A549 (cell line): ENCODE results near the gene MYH14. TPM values are rescaled to one million over a fixed set of nuclear protein-coding genes. Genes with fewer than 3 reads are reported as not detected.

Experiments used
- ATAC-seq, 2 experiments: fragments of 200-7000 bp in 1 of 2; fragments of >200 bp in 1 of 2; cut with Nextera tagmentation in 1 of 2; cut with Tn5 transposase in 1 of 2; 3 replicates each; pipeline versions ENCODE4 v1.8.0 to v1.9.1; 2018 to 2020; ENCODE audit warnings: mild to moderate bottlenecking in 1 of 2, moderate library complexity in 1 of 2
- CTCF ChIA-PET: fragments of 300-600 bp; sonication (Branson Sonifier 250); formaldehyde crosslinking; extraction: SDS; loops from one replicate; lab custom pipeline; 2021; ENCODE audit warnings: antibody characterized with exemption, inconsistent platforms; lab: Yijun Ruan, JAX
- POLR2A ChIA-PET: fragments of 350-600 bp; formaldehyde crosslinking; extraction: SDS; loops from one replicate; lab custom pipeline; 2021; ENCODE audit warnings: antibody characterized with exemption, inconsistent platforms; lab: Yijun Ruan, JAX
- DNase-seq, 2 experiments: peaks; one replicate each; pipeline versions ENCODE4 v3.0.0 to v3.0.0-alpha.2; 2011 to 2016; ENCODE audit warnings: low read depth in 1 of 2, low spot score in 1 of 2
- FAIRE-seq: peaks from 2 replicates; lab custom pipeline; 2011; peaks lifted over from hg19 to GRCh38; lab: Jason Lieb, UNC
- H3K27ac ChIP-seq, 2 experiments: fragments of >200 bp; sonication (Bioruptor Twin); formaldehyde crosslinking; 3 replicates each; pipeline ENCODE4 v1.5.1; 2016 to 2017
- H3K4me1 ChIP-seq: fragments of >200 bp; sonication (Bioruptor Twin); formaldehyde crosslinking; 3 replicates; pipeline ENCODE4 v1.6.1; 2016
- H3K4me2 ChIP-seq: fragments of >200 bp; sonication (Bioruptor Twin); formaldehyde crosslinking; 3 replicates; pipeline ENCODE4 v1.6.1; 2016
- H3K4me3 ChIP-seq: fragments of >200 bp; sonication (Bioruptor Twin); formaldehyde crosslinking; 3 replicates; pipeline ENCODE4 v1.5.1; 2016
- H3K9me3 ChIP-seq: fragments of >200 bp; sonication (Bioruptor Twin); formaldehyde crosslinking; 3 replicates; pipeline ENCODE4 v1.6.1; 2016
- EHMT2 ChIP-seq: fragments of 200-600 bp; sonication (generic); IDR thresholded peaks from 2 replicates; pipeline ENCODE4 v1.6.1; 2016; ENCODE audit warnings: antibody characterized with exemption, low read depth, mild to moderate bottlenecking, moderate library complexity
- ESRRA ChIP-seq: fragments of 150-350 bp; IDR thresholded peaks from 2 replicates; pipeline ENCODE4 v1.6.1; 2014; ENCODE audit warnings: mild to moderate bottlenecking, low read length, borderline replicate concordance
- GATA3 ChIP-seq: IDR thresholded peaks from 2 replicates; pipeline ENCODE4 v1.6.1; 2012; ENCODE audit warnings: borderline replicate concordance
- HOXB13 ChIP-seq: fragments of 250-450 bp; sonication (Bioruptor Pico); IDR thresholded peaks from 2 replicates; pipeline ENCODE4 v1.5.0; 2020; ENCODE audit warnings: low read depth, mild to moderate bottlenecking, moderate library complexity
- HOXB5 ChIP-seq: fragments of 250-450 bp; sonication (Bioruptor Pico); IDR thresholded peaks from 2 replicates; pipeline ENCODE4 v1.5.0; 2020; ENCODE audit warnings: mild to moderate bottlenecking, moderate library complexity
- JUN ChIP-seq, 2 experiments: fragments of >200 bp; sonication (Bioruptor Twin); formaldehyde crosslinking; IDR thresholded peaks; 2 replicates in 1 of 2; 3 replicates in 1 of 2; pipeline ENCODE4 v1.6.1; 2016 to 2017
- MAZ ChIP-seq: fragments of 150-350 bp; IDR thresholded peaks from 2 replicates; pipeline ENCODE4 v1.6.1; 2014; ENCODE audit warnings: antibody characterized with exemption, low read depth, low read length, borderline replicate concordance
- NR3C1 ChIP-seq: fragments of >200 bp; sonication (Bioruptor Twin); formaldehyde crosslinking; IDR thresholded peaks from 3 replicates; pipeline ENCODE4 v1.6.1; 2017
- PHF8 ChIP-seq: fragments of 200-600 bp; sonication (generic); IDR thresholded peaks from 2 replicates; pipeline ENCODE4 v1.6.1; 2016; ENCODE audit warnings: low read depth, mild to moderate bottlenecking, antibody characterized with exemption, moderate library complexity, borderline replicate concordance
- POLR2A ChIP-seq: IDR thresholded peaks from 2 replicates; pipeline ENCODE4 v1.6.1; 2012; ENCODE audit warnings: mild to moderate bottlenecking, low read length
- SREBF2 ChIP-seq: fragments of 450-650 bp; IDR thresholded peaks from 2 replicates; pipeline ENCODE4 v1.6.1; 2014; ENCODE audit warnings: mild to moderate bottlenecking, moderate library complexity
- TFCP2L1 ChIP-seq: fragments of 250-450 bp; sonication (Bioruptor Pico); IDR thresholded peaks from 2 replicates; pipeline ENCODE4 v1.5.0; 2021; ENCODE audit warnings: mild to moderate bottlenecking
- TP53 ChIP-seq: fragments of 250-450 bp; sonication (Bioruptor Pico); IDR thresholded peaks from 2 replicates; pipeline ENCODE4 v1.5.0; 2021; ENCODE audit warnings: mild to moderate bottlenecking, moderate library complexity
- ZC3H11A ChIP-seq: fragments of 450-650 bp; IDR thresholded peaks from 2 replicates; pipeline ENCODE4 v1.6.1; 2014; ENCODE audit warnings: antibody characterized with exemption, mild to moderate bottlenecking
- ZFP36 ChIP-seq: fragments of 450-650 bp; IDR thresholded peaks from 2 replicates; pipeline ENCODE4 v1.6.1; 2014; ENCODE audit warnings: borderline replicate concordance; ENCODE audit not compliant: partially characterized antibody
- WGBS: methylation state at CpG from one replicate; pipeline ENCODE4 v1.1.6; 2017; ENCODE audit errors: missing lambda C conversion rate; 5-methylcytosine and 5-hydroxymethylcytosine counted together
- polyA plus RNA-seq, 4 experiments: library from polyadenylated mRNA; depleted of rRNA in 3 of 4; stranded (reverse); fragments of >200 nt; fragmentation: RNase III in 1 of 4; extraction: RNeasy Plus Mini Kit Qiagen cat#74134 plus additional on column Dnase treatment in 1 of 4; gene quantifications; 2 replicates in 3 of 4; 3 replicates in 1 of 4; pipeline ENCODE4 v1.2.3, GENCODE V29; 2011 to 2017
- TF ChIP-seq, protein P1 (sequence below): fragments of 450-650 bp; IDR thresholded peaks from 2 replicates; pipeline ENCODE4 v1.6.1; 2014; ENCODE audit warnings: antibody characterized with exemption
- TF ChIP-seq, protein P2 (sequence below): IDR thresholded peaks from 2 replicates; pipeline ENCODE4 v1.6.1; 2012
- TF ChIP-seq, protein P3 (sequence below): fragments of 150-350 bp; IDR thresholded peaks from 2 replicates; pipeline ENCODE4 v1.6.1; 2014; ENCODE audit warnings: low read depth, mild to moderate bottlenecking, low read length
- TF ChIP-seq, protein P4 (sequence below): fragments of >200 bp; sonication (Bioruptor Twin); formaldehyde crosslinking; IDR thresholded peaks from 3 replicates; pipeline ENCODE4 v1.6.1; 2016
- TF ChIP-seq, protein P5 (sequence below): fragments of >200 bp; sonication (Bioruptor Twin); formaldehyde crosslinking; IDR thresholded peaks from 3 replicates; pipeline ENCODE4 v1.5.1; 2016
- TF ChIP-seq, protein P6 (sequence below): fragments of 250-450 bp; sonication (Bioruptor Pico); IDR thresholded peaks from 2 replicates; pipeline ENCODE4 v1.5.0; 2021; ENCODE audit warnings: mild to moderate bottlenecking, moderate library complexity, borderline replicate concordance
- TF ChIP-seq, protein P7 (sequence below): fragments of 200-600 bp; sonication (generic); IDR thresholded peaks from 2 replicates; pipeline ENCODE4 v1.6.1; 2016; ENCODE audit warnings: antibody characterized with exemption, mild to moderate bottlenecking, moderate library complexity

The MYH14 gene
- polyA plus RNA-seq, 2 of the 4 experiments (the other 2 are of a cell fraction): 4.0 to 7.0 TPM

DNA sequence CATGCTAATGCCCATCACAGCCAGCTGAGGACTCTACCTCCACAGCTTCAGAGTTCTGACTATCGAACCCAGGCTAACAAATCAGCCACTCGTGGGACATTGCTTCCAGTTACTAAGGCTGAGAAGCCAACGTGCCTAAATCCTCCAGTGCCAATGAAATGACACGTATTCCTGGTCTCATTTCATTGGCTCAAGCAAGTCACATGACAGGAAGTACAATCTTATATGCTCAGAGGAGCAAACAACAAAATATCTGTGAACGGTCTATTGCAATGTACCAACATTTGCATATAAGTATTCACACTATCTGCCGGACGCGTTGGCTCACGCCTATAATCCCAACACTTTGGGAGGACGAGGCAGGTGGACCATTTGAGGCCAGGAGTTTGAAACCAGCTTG lies 27.5 kb upstream of the MYH14 start:
- TF ChIP-seq, protein P1, sequence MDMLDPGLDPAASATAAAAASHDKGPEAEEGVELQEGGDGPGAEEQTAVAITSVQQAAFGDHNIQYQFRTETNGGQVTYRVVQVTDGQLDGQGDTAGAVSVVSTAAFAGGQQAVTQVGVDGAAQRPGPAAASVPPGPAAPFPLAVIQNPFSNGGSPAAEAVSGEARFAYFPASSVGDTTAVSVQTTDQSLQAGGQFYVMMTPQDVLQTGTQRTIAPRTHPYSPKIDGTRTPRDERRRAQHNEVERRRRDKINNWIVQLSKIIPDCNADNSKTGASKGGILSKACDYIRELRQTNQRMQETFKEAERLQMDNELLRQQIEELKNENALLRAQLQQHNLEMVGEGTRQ: peak; percentile 63
- TF ChIP-seq TFCP2L1 (CRISPR knock-in tag): no peak
- H3K27ac ChIP-seq: no peak overlapping the region
- H3K9me3 ChIP-seq: no peaks in the 10 kb centered on the region
- H3K4me3 ChIP-seq: no peak overlapping the region
- DNase-seq: peak in 1 of 2 experiments; percentile 36
- CTCF ChIA-PET: interaction anchor here (4.8 kb wide), 1 partner anchor 28 kb away, joined by 15 read pairs; no protein-coding TSS in a partner anchor
- POLR2A ChIA-PET: no interaction called here
- H3K4me1 ChIP-seq: peaks cover 4% of the 10 kb centered on the region; the same call in 2 of the 3 replicates
- no peak for FAIRE-seq
- no peak; a peak in 1 of 6 replicates for ATAC-seq
- 71% methylated on average over 10 of the region's 10 CpGs for WGBS
- no peak overlapping the region for H3K4me2 ChIP-seq

DNA sequence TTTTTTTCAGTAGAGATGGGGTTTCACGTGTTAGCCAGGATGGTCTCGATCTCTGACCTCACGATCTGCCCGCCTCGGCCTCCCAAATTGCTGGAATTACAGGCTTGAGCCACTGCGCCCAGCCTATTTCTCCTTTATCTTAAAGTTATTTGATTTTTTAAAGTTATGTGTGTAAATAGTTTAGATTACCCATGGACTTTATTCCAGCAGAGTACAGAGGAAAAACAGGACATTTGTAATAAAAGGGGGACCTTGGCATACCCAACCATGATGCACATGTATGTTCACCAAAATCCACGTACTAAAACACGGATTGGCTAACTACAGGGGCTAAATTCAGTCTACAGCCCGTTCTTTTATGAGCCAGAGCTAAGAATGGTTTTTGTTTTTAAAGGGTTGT lies 26.6 kb upstream of the MYH14 start:
- Histone ChIP-seq H3K9me3 (no peaks in the 10 kb centered on the region), H3K4me2 (no peak overlapping the region), H3K4me3 (no peak overlapping the region), H3K4me1 (peaks cover 4% of the 10 kb centered on the region; the same call in 2 of the 3 replicates), H3K27ac (no peak overlapping the region)
- TF ChIP-seq JUN (IDR thresholded peaks at IDR 0.05) (no peak), ZC3H11A (no peak), ZFP36 (no peak), POLR2A (no peak), EHMT2 (no peak), PHF8 (no peak), SREBF2 (no peak), NR3C1 (no peak), TP53 (no peak), HOXB13 (CRISPR knock-in tag) (no peak), ESRRA (no peak), HOXB5 (CRISPR knock-in tag) (no peak), MAZ (no peak), GATA3 (no peak)
- TF ChIP-seq, protein P2, sequence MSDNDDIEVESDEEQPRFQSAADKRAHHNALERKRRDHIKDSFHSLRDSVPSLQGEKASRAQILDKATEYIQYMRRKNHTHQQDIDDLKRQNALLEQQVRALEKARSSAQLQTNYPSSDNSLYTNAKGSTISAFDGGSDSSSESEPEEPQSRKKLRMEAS: no peak
- TF ChIP-seq, protein P3, sequence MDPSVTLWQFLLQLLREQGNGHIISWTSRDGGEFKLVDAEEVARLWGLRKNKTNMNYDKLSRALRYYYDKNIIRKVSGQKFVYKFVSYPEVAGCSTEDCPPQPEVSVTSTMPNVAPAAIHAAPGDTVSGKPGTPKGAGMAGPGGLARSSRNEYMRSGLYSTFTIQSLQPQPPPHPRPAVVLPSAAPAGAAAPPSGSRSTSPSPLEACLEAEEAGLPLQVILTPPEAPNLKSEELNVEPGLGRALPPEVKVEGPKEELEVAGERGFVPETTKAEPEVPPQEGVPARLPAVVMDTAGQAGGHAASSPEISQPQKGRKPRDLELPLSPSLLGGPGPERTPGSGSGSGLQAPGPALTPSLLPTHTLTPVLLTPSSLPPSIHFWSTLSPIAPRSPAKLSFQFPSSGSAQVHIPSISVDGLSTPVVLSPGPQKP: no peak
- TF ChIP-seq, protein P4, sequence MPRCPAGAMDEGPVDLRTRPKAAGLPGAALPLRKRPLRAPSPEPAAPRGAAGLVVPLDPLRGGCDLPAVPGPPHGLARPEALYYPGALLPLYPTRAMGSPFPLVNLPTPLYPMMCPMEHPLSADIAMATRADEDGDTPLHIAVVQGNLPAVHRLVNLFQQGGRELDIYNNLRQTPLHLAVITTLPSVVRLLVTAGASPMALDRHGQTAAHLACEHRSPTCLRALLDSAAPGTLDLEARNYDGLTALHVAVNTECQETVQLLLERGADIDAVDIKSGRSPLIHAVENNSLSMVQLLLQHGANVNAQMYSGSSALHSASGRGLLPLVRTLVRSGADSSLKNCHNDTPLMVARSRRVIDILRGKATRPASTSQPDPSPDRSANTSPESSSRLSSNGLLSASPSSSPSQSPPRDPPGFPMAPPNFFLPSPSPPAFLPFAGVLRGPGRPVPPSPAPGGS: no peak
- TF ChIP-seq, protein P5, sequence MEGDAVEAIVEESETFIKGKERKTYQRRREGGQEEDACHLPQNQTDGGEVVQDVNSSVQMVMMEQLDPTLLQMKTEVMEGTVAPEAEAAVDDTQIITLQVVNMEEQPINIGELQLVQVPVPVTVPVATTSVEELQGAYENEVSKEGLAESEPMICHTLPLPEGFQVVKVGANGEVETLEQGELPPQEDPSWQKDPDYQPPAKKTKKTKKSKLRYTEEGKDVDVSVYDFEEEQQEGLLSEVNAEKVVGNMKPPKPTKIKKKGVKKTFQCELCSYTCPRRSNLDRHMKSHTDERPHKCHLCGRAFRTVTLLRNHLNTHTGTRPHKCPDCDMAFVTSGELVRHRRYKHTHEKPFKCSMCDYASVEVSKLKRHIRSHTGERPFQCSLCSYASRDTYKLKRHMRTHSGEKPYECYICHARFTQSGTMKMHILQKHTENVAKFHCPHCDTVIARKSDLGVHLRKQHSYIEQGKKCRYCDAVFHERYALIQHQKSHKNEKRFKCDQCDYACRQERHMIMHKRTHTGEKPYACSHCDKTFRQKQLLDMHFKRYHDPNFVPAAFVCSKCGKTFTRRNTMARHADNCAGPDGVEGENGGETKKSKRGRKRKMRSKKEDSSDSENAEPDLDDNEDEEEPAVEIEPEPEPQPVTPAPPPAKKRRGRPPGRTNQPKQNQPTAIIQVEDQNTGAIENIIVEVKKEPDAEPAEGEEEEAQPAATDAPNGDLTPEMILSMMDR: no peak
- TF ChIP-seq, protein P6, sequence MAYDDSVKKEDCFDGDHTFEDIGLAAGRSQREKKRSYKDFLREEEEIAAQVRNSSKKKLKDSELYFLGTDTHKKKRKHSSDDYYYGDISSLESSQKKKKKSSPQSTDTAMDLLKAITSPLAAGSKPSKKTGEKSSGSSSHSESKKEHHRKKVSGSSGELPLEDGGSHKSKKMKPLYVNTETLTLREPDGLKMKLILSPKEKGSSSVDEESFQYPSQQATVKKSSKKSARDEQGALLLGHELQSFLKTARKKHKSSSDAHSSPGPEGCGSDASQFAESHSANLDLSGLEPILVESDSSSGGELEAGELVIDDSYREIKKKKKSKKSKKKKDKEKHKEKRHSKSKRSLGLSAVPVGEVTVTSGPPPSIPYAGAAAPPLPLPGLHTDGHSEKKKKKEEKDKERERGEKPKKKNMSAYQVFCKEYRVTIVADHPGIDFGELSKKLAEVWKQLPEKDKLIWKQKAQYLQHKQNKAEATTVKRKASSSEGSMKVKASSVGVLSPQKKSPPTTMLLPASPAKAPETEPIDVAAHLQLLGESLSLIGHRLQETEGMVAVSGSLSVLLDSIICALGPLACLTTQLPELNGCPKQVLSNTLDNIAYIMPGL (CRISPR knock-in tag): no peak
- TF ChIP-seq, protein P7, sequence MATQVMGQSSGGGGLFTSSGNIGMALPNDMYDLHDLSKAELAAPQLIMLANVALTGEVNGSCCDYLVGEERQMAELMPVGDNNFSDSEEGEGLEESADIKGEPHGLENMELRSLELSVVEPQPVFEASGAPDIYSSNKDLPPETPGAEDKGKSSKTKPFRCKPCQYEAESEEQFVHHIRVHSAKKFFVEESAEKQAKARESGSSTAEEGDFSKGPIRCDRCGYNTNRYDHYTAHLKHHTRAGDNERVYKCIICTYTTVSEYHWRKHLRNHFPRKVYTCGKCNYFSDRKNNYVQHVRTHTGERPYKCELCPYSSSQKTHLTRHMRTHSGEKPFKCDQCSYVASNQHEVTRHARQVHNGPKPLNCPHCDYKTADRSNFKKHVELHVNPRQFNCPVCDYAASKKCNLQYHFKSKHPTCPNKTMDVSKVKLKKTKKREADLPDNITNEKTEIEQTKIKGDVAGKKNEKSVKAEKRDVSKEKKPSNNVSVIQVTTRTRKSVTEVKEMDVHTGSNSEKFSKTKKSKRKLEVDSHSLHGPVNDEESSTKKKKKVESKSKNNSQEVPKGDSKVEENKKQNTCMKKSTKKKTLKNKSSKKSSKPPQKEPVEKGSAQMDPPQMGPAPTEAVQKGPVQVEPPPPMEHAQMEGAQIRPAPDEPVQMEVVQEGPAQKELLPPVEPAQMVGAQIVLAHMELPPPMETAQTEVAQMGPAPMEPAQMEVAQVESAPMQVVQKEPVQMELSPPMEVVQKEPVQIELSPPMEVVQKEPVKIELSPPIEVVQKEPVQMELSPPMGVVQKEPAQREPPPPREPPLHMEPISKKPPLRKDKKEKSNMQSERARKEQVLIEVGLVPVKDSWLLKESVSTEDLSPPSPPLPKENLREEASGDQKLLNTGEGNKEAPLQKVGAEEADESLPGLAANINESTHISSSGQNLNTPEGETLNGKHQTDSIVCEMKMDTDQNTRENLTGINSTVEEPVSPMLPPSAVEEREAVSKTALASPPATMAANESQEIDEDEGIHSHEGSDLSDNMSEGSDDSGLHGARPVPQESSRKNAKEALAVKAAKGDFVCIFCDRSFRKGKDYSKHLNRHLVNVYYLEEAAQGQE: no peak
- ATAC-seq: no peak
- POLR2A ChIA-PET: no interaction called here
- CTCF ChIA-PET: interaction anchor here (4.8 kb wide), 1 partner anchor 29 kb away, joined by 15 read pairs; no protein-coding TSS in a partner anchor
- DNase-seq: no peak
- FAIRE-seq: no peak
- WGBS: 75% methylated on average over 9 of the region's 9 CpGs
